HS-5 (cell line): ENCODE results near the gene ALPI.
"Not testable (repeated sequence)": the region's sequence is repeated elsewhere in the genome, so short reads cannot be mapped to it uniquely, and the experiment has no call there.

Source experiments
- DNase-seq: peaks from one replicate; pipeline ENCODE4 v3.0.0-alpha.2; 2012; ENCODE audit warnings: low read depth

ALPI gene

GRCh38 chr2:232455426-232456255 lies at the start of gene ALPI:
Gene ALPI, plus strand, starts transcription at chr2:232456153. Its CDS starts 47 bp downstream, at chr2:232456200.
- no peak for DNase-seq

- no peak for DNase-seq
These were observed 49.2 kb upstream of the ALPI start, which contains the start of gene ALPG for GRCh38 chr2:232406556-232407310. Gene ALPG, plus strand, starts transcription at chr2:232406844. Its CDS starts 51 bp downstream, at chr2:232406895.

GRCh38 chr2:232407428-232408150 lies 48.4 kb upstream of the ALPI start:
- DNase-seq = not testable (repeated sequence)

GRCh38 chr2:232408269-232408668 lies 47.7 kb upstream of the ALPI start:
- not testable (repeated sequence) for DNase-seq

GRCh38 chr2:232409617-232410016 lies 46.3 kb upstream of the ALPI start:
- not testable (repeated sequence) for DNase-seq

GRCh38 chr2:232410238-232410900 lies 45.6 kb upstream of the ALPI start:
- no peak for DNase-seq

GRCh38 chr2:232411901-232412629 lies 43.9 kb upstream of the ALPI start:
- DNase-seq = no peak

GRCh38 chr2:232412986-232413385 lies 43.0 kb upstream of the ALPI start:
- DNase-seq = no peak

- DNase-seq = no peak
These were observed 40.7 kb upstream of the ALPI start for GRCh38 chr2:232415138-232415690.

GRCh38 chr2:232415736-232416520 lies 40.0 kb upstream of the ALPI start:
- no peak for DNase-seq

- DNase-seq = no peak
These were observed 39.2 kb upstream of the ALPI start for GRCh38 chr2:232416521-232417470.

- no peak for DNase-seq
These were observed 38.5 kb upstream of the ALPI start for GRCh38 chr2:232417489-232417888.

- DNase-seq = no peak
These were observed 37.9 kb upstream of the ALPI start for GRCh38 chr2:232418056-232418455.

GRCh38 chr2:232418466-232419244 lies 37.3 kb upstream of the ALPI start:
- no peak for DNase-seq

- no peak for DNase-seq
These were observed 36.5 kb upstream of the ALPI start for GRCh38 chr2:232419245-232420072.

GRCh38 chr2:232420073-232420454 lies 35.9 kb upstream of the ALPI start:
- no peak for DNase-seq
